ENCODE measurements around the gene NKD1. TPM values are rescaled to one million over a fixed set of nuclear protein-coding genes. Genes with fewer than 3 reads are reported as not detected.
"Not testable (repeated sequence)": the region's sequence is repeated elsewhere in the genome, so short reads cannot be mapped to it uniquely, and the experiment has no call there.

NKD1 gene
- total RNA-seq, 1 donor from 2014 or later, result 1.5 TPM

DNA sequence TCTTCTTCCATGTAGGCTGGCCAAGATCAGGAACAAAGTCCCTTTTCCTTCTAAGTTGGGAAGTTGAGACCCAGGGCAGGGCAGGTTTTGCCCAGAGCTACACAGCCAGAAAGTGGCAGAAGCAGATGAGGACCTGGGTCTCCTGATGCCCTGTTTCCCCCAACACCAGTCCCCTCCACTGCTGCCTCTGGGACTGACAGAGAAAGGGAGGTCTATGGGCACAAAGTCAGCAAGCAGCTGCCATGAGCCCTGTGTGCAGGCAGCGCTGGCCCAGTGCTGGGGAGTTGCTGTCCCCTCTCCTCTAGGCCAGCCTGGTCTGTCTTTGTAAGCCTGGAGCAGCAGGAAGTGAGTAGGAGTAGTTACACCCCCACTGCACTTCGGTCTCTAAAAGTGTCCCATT lies 46.9 kb upstream of the NKD1 start:
- TF ChIP-seq, protein P1, sequence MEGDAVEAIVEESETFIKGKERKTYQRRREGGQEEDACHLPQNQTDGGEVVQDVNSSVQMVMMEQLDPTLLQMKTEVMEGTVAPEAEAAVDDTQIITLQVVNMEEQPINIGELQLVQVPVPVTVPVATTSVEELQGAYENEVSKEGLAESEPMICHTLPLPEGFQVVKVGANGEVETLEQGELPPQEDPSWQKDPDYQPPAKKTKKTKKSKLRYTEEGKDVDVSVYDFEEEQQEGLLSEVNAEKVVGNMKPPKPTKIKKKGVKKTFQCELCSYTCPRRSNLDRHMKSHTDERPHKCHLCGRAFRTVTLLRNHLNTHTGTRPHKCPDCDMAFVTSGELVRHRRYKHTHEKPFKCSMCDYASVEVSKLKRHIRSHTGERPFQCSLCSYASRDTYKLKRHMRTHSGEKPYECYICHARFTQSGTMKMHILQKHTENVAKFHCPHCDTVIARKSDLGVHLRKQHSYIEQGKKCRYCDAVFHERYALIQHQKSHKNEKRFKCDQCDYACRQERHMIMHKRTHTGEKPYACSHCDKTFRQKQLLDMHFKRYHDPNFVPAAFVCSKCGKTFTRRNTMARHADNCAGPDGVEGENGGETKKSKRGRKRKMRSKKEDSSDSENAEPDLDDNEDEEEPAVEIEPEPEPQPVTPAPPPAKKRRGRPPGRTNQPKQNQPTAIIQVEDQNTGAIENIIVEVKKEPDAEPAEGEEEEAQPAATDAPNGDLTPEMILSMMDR (IDR thresholded peaks at IDR 0.05), result no peak
- Mint-ChIP-seq H3K27me3 (peaks cover 15% of the 10 kb centered on the region), H3K36me3 (ENCODE audit: low read depth) (no peaks in the 10 kb centered on the region), H3K4me1 (no peaks in the 10 kb centered on the region), H3K27ac (no peak overlapping the region), H3K9me3 (peaks cover 2% of the 10 kb centered on the region), H3K4me3 (no peak overlapping the region)
- ChIA-PET POLR2A (no interaction called here), CTCF (no interaction called here)
- DNase-seq, result no peak
- no peak for ATAC-seq (ENCODE audit: low read depth)
- intact Hi-C loops (cut with micrococcal nuclease), result no loop called here

DNA sequence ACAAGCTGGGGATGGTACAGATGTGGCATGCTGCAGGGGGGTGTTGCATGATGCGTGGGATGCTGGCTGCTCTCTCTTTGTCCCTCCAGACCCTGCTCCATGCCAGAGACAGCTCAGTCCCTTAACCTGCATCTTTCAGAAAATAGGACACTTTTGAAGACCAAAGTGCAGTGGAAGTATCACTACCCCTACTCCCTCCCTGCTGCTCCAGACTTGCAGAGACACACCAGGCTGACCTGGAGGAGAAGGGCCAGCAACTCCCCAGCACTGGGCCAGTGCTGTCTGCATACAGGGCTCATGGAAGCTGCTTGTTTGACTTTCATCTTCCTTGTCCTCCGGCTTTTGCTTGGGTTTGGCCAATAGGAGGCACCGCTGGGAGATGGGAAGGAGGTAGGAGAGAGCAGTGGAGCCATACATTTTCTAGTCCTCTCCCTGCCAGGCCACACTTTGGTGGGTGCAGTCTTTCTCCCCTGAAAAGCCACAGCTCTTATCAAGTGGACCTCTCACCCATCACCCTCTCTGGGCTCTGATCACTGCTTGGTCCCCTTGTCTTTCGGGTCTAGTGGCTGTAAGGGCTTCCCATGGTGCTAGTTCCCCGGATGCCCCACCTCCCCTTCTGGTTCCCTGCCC lies 46.1 kb upstream of the NKD1 start:
- ChIA-PET POLR2A (no interaction called here), CTCF (no interaction called here)
- no peaks in the 10 kb centered on the region for H3K9me3 Mint-ChIP-seq
- TF ChIP-seq, protein P1 (IDR thresholded peaks at IDR 0.05), result no peak
- no peak overlapping the region for H3K4me3 Mint-ChIP-seq
- peaks cover 15% of the 10 kb centered on the region for H3K27me3 Mint-ChIP-seq
- DNase-seq, result no peak
- H3K36me3 Mint-ChIP-seq (ENCODE audit: low read depth), result no peaks in the 10 kb centered on the region
- H3K4me1 Mint-ChIP-seq, result no peaks in the 10 kb centered on the region
- H3K27ac Mint-ChIP-seq, result no peak overlapping the region
- intact Hi-C loops (cut with micrococcal nuclease), result no loop called here
- no peak for ATAC-seq (ENCODE audit: low read depth)

DNA sequence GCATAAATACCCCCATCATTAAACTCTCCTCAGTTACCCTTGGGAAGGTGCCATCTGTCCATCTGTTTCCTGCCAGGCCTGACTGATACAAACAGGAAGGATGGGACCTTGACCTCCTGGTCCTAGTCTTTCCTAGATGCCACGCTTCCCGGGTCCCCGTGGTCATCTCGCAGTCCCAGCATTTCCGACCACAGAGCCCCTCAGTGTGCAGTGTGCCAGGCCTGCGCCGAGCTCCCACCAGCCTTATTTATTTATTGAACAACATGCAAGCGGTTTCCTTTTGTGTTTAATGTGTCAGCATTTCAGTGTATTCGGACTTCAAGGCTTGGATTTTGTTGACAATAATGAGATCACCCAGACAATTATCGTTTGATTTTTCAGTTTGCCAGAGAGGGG lies 45.6 kb upstream of the NKD1 start:
- DNase-seq, result no peak
- ChIA-PET POLR2A (no interaction called here), CTCF (no interaction called here)
- intact Hi-C loops (cut with micrococcal nuclease), result no loop called here
- Mint-ChIP-seq H3K27ac (no peak overlapping the region), H3K9me3 (no peaks in the 10 kb centered on the region), H3K4me3 (no peak overlapping the region), H3K4me1 (no peaks in the 10 kb centered on the region), H3K27me3 (peaks cover 15% of the 10 kb centered on the region), H3K36me3 (ENCODE audit: low read depth) (no peaks in the 10 kb centered on the region)
- TF ChIP-seq, protein P1 (IDR thresholded peaks at IDR 0.05), result no peak
- no peak for ATAC-seq (ENCODE audit: low read depth)

DNA sequence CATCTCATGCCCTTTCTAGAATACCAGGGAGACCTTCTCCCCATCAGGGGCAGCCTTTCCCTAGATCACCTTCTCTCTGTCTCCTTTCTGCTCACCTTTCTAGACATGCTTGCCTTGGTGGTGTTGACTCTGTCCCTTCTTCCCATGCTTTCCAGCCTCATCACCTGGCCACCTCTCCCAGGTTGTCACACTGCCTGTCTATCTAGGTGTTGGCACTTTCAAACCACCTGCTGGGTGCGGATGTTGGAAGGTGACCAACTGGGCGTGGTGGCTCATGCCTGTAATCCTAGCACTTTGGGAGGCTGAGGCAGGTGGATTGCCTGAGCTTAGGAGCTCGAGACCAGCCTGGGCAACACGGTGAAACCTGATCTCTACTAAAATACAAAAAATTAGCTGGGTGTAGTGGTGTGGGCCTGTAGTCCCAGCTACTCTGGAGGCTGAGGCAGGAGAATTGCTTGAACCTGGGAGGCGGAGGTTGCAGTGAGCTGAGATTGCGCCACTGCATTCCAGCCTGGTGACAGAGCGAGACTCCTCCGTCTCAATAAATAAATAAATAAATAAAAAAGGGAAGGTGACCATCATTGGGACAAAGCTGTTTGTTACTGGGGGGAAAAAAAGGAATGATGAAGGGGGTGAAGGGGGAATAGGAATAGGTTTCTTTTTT lies 44.2 kb upstream of the NKD1 start:
- intact Hi-C loops (cut with micrococcal nuclease); H3K27ac Mint-ChIP-seq: not testable (repeated sequence)
- CTCF ChIA-PET, result interaction anchor here (0.7 kb wide), 1 partner anchor 176 kb away, joined by 3 read pairs; no protein-coding TSS in a partner anchor

DNA sequence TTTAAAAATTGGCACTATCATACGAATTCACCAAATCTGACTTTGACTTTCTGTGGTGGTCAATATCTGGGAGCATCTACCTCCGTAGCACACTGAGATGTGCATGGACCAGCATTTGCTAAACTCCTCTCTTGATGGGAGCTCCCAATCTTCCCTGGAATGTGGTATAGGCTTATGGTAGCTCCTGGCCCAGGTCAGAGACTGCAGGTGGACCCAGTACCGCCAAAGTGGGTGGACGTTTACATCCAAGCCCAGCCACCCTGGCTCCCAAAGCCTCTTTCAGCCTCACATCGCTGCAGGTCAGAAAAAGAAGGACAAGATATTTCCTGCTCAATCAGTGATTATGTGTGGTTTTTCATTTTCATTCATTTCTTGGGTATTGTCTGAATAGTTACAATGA lies 43.1 kb upstream of the NKD1 start:
- Mint-ChIP-seq H3K4me1 (no peaks in the 10 kb centered on the region), H3K27me3 (peaks cover 8% of the 10 kb centered on the region), H3K36me3 (ENCODE audit: low read depth) (no peaks in the 10 kb centered on the region), H3K27ac (no peak overlapping the region), H3K4me3 (no peak overlapping the region), H3K9me3 (no peaks in the 10 kb centered on the region)
- ATAC-seq (ENCODE audit: low read depth), result no peak
- ChIA-PET CTCF (no interaction called here), POLR2A (no interaction called here)
- no peak for DNase-seq
- intact Hi-C loops (cut with micrococcal nuclease), result no loop called here
- TF ChIP-seq, protein P1 (IDR thresholded peaks at IDR 0.05), result no peak

More for the DNA sequence above, 44.2 kb upstream of the NKD1 start:
- H3K36me3 Mint-ChIP-seq (ENCODE audit: low read depth); DNase-seq; POLR2A ChIA-PET; H3K4me3 Mint-ChIP-seq; H3K9me3 Mint-ChIP-seq; ATAC-seq (ENCODE audit: low read depth); H3K4me1 Mint-ChIP-seq: not testable (repeated sequence)
- peaks cover 12% of the 10 kb centered on the region for H3K27me3 Mint-ChIP-seq
